GM19397 (cell line): ENCODE results near the gene FOXP1.

ENCODE experiments used
- ATAC-seq: cut with Tn5 transposase; IDR thresholded peaks from one replicate; pipeline ENCODE4 v1.9.1; 2021; ENCODE audit warnings: mild to moderate bottlenecking, moderate library complexity; ENCODE audit not compliant: unreplicated experiment

FOXP1 gene

GRCh38 chr3:71316066-71316777 is 267.3 kb downstream of the FOXP1 start:
- no peak for ATAC-seq

GRCh38 chr3:71315431-71315830 is 268.1 kb downstream of the FOXP1 start:
- no peak for ATAC-seq

- no peak for ATAC-seq
Measured at GRCh38 chr3:71313844-71314243, 269.7 kb downstream of the FOXP1 start.

- no peak for ATAC-seq
Measured at GRCh38 chr3:71312461-71312860, 271.1 kb downstream of the FOXP1 start.

- no peak for ATAC-seq
Measured at GRCh38 chr3:71311661-71312046, 271.9 kb downstream of the FOXP1 start.

GRCh38 chr3:71310980-71311660 is 272.4 kb downstream of the FOXP1 start:
- ATAC-seq, result no peak

- no peak for ATAC-seq
Measured at GRCh38 chr3:71310359-71310979, 273.1 kb downstream of the FOXP1 start.

GRCh38 chr3:71309886-71310285 is 273.6 kb downstream of the FOXP1 start:
- no peak for ATAC-seq

- ATAC-seq, result no peak
Measured at GRCh38 chr3:71309342-71309741, 274.2 kb downstream of the FOXP1 start.

- no peak for ATAC-seq
Measured at GRCh38 chr3:71308836-71309235, 274.7 kb downstream of the FOXP1 start.

- no peak for ATAC-seq
Measured at GRCh38 chr3:71307991-71308697, 275.4 kb downstream of the FOXP1 start.

GRCh38 chr3:71305231-71306206 is 278.0 kb downstream of the FOXP1 start:
- ATAC-seq, result no peak

- no peak for ATAC-seq
Measured at GRCh38 chr3:71304684-71305083, 278.8 kb downstream of the FOXP1 start.

- ATAC-seq, result no peak
Measured at GRCh38 chr3:71304247-71304646, 279.3 kb downstream of the FOXP1 start.

GRCh38 chr3:71303627-71304200 is 279.8 kb downstream of the FOXP1 start:
- ATAC-seq, result no peak

- no peak for ATAC-seq
Measured at GRCh38 chr3:71302604-71303003, 280.9 kb downstream of the FOXP1 start.

GRCh38 chr3:71300951-71301393 is 282.6 kb downstream of the FOXP1 start:
- no peak for ATAC-seq

- no peak for ATAC-seq
Measured at GRCh38 chr3:71299160-71299559, 284.4 kb downstream of the FOXP1 start.

GRCh38 chr3:71294919-71295318 is 288.6 kb downstream of the FOXP1 start:
- no peak for ATAC-seq

GRCh38 chr3:71290301-71290700 is 293.2 kb downstream of the FOXP1 start:
- no peak for ATAC-seq
